Measurements from ENCODE around the gene MRPL58.

- TF ChIP-seq, protein P1, sequence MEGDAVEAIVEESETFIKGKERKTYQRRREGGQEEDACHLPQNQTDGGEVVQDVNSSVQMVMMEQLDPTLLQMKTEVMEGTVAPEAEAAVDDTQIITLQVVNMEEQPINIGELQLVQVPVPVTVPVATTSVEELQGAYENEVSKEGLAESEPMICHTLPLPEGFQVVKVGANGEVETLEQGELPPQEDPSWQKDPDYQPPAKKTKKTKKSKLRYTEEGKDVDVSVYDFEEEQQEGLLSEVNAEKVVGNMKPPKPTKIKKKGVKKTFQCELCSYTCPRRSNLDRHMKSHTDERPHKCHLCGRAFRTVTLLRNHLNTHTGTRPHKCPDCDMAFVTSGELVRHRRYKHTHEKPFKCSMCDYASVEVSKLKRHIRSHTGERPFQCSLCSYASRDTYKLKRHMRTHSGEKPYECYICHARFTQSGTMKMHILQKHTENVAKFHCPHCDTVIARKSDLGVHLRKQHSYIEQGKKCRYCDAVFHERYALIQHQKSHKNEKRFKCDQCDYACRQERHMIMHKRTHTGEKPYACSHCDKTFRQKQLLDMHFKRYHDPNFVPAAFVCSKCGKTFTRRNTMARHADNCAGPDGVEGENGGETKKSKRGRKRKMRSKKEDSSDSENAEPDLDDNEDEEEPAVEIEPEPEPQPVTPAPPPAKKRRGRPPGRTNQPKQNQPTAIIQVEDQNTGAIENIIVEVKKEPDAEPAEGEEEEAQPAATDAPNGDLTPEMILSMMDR (conservative IDR thresholded peaks at IDR 0.05; ENCODE audit: low read depth, low read length), result no peak
- TF ChIP-seq EZH2 (IDR thresholded peaks at IDR 0.05; ENCODE audit: low read length, unreplicated experiment) (no peak), EZH2phosphoT487 (IDR thresholded peaks at IDR 0.05; ENCODE audit: borderline replicate concordance, low read length) (no peak)
Measured at GRCh38 chr17:75024686-75025397, 12.4 kb downstream of the MRPL58 start.

Data from PC-3 (cell line).